CD4-positive, alpha-beta T cell treated with Interleukin-17A for 1 hour (primary cell): ENCODE results near the gene ZNF541.
A peak's percentile ranks its signal among the peaks of the same experiment; 100 is the strongest.
"Not testable (repeated sequence)": the region's sequence is repeated elsewhere in the genome, so short reads cannot be mapped to it uniquely, and the experiment has no call there.

Experiments used
- DNase-seq: peaks from one replicate; pipeline ENCODE4 v3.0.0-alpha.2; 2020

The ZNF541 gene

GRCh38 chr19:47573071-47574026, at the start of gene ZNF541:
Gene ZNF541, minus strand, starts transcription at chr19:47573148. Its CDS starts 17,292 bp downstream, at chr19:47555856.
- DNase-seq: peak; percentile 91

- no peak for DNase-seq
Measured at GRCh38 chr19:47619763-47620162, 46.8 kb upstream of the ZNF541 start.

GRCh38 chr19:47618771-47619170, 45.8 kb upstream of the ZNF541 start:
- no peak for DNase-seq

- DNase-seq: no peak
Measured at GRCh38 chr19:47615714-47616113, 42.8 kb upstream of the ZNF541 start.

- DNase-seq: no peak
Measured at GRCh38 chr19:47615230-47615629, 42.3 kb upstream of the ZNF541 start.

GRCh38 chr19:47614559-47614958, 41.6 kb upstream of the ZNF541 start:
- no peak for DNase-seq

- DNase-seq: no peak
Measured at GRCh38 chr19:47614021-47614295, 41.0 kb upstream of the ZNF541 start.

GRCh38 chr19:47613165-47614020, 40.4 kb upstream of the ZNF541 start:
- no peak for DNase-seq

GRCh38 chr19:47610902-47611301, 38.0 kb upstream of the ZNF541 start:
- DNase-seq: no peak

- DNase-seq: peak; percentile 62
Measured at GRCh38 chr19:47609906-47610894, 37.3 kb upstream of the ZNF541 start.

GRCh38 chr19:47608969-47609905, 36.3 kb upstream of the ZNF541 start, which contains the start of gene BICRA:
Gene BICRA, plus strand, starts transcription at chr19:47609134. Its CDS starts 64,441 bp downstream, at chr19:47673575.
- peak; percentile 82 for DNase-seq

- DNase-seq: peak; percentile 96
Measured at GRCh38 chr19:47608074-47608918, 35.3 kb upstream of the ZNF541 start.

GRCh38 chr19:47607564-47608073, 34.7 kb upstream of the ZNF541 start:
- DNase-seq: no peak

GRCh38 chr19:47603706-47604565, 31.0 kb upstream of the ZNF541 start:
- DNase-seq: no peak

GRCh38 chr19:47601180-47601904, 28.4 kb upstream of the ZNF541 start:
- DNase-seq: no peak

GRCh38 chr19:47600246-47601179, 27.6 kb upstream of the ZNF541 start:
- peak; percentile 100 for DNase-seq

GRCh38 chr19:47599671-47600245, 26.8 kb upstream of the ZNF541 start:
- not testable (repeated sequence) for DNase-seq
